Measurements from ENCODE around the gene SEMA3A.
"Not testable (repeated sequence)": the region's sequence is repeated elsewhere in the genome, so short reads cannot be mapped to it uniquely, and the experiment has no call there.

The SEMA3A gene

GRCh38 chr7:84062489-84062901, 132.1 kb downstream of the SEMA3A start:
- DNase-seq (ENCODE audit: low spot score): not testable (repeated sequence)

- no peak for DNase-seq (ENCODE audit: low spot score)
These were observed 133.8 kb downstream of the SEMA3A start for GRCh38 chr7:84060760-84061261.

- no peak for DNase-seq (ENCODE audit: low spot score)
These were observed 134.6 kb downstream of the SEMA3A start for GRCh38 chr7:84060000-84060399.

GRCh38 chr7:84058311-84059076, 136.1 kb downstream of the SEMA3A start:
- no peak for DNase-seq (ENCODE audit: low spot score)

GRCh38 chr7:84057576-84057975, 137.0 kb downstream of the SEMA3A start:
- no peak for DNase-seq (ENCODE audit: low spot score)

GRCh38 chr7:84055904-84056605, 138.5 kb downstream of the SEMA3A start:
- peak; percentile 9 for DNase-seq (ENCODE audit: low spot score)

DNA sequence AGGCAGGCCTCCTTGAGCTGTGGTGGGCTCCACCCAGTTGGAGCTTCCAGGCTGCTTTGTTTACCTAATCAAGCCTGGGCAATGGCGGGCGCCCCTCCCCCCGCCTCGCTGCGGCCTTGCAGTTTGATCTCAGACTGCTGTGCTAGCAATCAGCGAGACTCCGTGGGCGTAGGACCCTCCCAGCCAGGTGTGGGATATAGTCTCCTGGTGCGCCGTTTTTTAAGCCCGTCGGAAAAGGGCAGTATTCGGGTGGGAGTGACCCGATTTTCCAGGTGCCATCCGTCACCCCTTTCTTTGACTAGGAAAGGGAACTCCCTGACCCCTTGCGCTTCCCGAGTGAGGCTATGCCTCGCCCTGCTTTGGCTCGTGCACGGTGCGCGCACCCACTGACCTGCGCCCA, 139.4 kb downstream of the SEMA3A start:
- DNase-seq (ENCODE audit: low spot score): not testable (repeated sequence)

DNA sequence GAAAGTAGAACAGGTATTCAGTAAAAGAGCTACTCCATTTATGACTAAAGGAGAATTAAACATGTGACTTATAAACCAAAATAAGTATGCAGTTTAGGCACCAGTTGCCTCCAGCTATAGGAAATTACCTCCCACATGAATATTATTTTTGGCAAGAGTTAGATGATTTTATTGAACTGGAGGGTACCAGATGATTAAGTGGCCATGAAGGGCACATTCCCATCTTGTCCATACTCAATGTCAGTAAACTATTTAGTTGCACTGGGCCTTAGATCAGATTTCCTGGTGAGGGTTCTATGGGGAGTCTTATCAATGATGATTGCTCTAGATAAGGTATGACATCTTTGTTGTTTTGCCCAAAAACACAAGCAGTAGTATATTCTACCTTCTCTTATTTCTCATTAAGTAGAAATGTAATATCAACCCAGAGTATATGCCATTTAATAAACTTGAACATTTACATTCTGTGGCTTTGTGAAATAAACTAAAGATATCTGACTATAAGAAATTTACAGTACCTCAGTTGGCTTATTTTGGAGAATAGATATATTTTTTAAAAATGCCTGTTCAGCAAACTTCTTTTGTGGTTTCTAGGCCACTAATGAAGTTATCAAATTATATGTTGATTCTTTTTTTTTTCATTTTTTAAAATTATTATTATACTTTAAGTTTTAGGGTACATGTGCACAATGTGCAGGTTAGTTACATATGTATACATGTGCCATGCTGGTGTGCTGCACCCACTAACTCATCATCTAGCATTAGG, 145.3 kb downstream of the SEMA3A start:
- no peak for DNase-seq (ENCODE audit: low spot score)

DNA sequence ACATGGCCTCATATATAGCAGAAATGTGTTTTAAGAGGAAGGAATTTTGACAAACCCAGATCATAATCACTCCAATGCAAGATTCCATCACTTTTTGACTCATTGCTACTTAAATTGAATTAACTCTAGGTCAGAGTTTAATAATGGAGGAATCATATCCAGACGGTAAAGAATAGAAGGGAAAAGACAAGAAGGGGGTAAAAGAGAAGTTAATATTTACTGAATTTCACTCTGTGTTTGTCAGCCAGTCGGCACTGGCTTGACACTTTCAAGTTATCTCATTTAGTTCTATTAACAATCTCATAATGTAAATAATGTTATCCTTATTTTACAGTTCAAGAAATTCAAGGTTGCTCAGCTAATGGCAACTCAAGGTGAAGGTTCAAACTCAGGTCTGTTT, 147.5 kb downstream of the SEMA3A start:
- DNase-seq (ENCODE audit: low spot score): no peak

DNA sequence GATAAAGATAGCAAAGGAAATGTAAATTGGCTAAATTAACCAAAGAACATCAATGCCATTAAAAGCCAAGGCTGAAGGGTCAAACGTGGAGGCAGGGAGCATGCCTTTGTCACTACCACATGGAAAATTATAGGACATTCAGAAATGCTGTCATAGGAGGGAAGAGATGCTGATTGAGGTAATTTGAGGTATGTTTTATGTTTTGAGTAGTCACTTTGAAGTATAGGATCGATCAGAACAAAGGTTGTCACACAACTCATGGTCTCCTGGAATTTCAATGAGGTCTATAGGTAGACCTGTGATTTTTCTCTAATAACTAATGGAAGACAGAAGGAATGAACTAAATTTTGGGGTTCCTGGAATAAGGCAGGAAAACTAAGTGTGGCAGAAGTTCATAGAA, 149.8 kb downstream of the SEMA3A start:
- no peak for DNase-seq (ENCODE audit: low spot score)

DNA sequence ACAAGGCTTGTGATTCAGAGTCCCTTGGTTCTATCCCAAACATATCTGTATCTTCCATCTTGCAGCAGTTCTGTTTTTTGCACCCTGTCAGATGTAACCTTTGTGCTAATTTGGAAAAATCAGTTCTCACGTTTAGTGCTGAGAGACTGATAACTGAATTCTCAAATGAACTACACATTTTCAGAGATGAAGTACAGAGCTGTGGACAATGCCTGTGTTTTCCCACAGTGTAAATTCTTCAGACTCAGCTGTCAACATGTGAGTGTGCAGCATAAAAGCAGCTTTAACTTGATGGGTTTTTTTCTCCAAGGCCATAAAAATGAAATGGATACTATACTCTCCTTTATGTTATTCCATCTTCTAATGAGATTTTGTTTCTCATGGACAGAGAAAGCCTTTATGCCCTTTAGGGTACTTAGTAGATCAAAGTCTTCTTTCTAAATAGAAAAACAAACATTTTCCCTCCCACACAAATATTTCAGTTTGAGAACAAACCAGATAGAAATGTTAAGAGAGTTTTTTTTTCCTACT, 150.9 kb downstream of the SEMA3A start:
- no peak for DNase-seq (ENCODE audit: low spot score)

GRCh38 chr7:84042110-84042539, 152.5 kb downstream of the SEMA3A start:
- DNase-seq (ENCODE audit: low spot score): peak; percentile 39

- no peak for DNase-seq (ENCODE audit: low spot score)
These were observed 152.9 kb downstream of the SEMA3A start for GRCh38 chr7:84041649-84042048.

DNA sequence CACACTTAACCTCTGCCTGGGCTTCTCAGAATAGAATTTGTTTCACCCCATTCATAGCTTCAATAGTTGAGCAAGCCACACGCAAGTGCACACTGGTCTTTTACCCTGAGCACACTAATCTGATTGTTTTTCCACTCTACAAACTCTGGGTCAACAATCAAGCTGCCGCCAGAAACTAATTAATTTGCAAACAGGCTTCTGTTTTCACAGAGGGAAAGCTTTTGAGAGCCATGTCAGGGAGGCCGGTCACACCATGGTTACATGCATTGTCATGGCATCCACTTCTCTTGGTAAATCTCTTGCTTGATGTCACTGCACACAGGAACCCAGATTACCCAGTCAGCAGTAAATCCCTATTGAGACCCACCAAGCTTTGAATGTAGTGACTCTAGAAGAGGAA, 154.2 kb downstream of the SEMA3A start:
- no peak for DNase-seq (ENCODE audit: low spot score)

DNA sequence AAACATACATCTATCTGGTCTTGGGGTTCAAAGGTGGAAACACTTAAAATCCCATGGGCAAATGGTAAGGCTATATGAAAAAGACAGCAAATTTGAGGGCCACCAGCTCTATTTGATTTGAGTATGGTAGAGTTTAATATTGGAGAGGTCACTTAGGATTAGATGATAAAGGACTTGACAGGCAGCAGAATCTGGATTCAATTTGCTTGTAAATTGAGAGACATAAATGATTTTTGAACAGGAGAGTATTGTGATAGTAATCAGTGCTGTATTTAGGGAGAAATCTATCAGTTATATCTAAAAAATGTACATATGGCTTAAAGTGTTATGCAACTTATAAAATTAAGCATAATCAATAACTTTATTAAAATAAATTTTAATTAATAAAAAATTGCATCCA, 155.2 kb downstream of the SEMA3A start:
- DNase-seq (ENCODE audit: low spot score): no peak

DNA sequence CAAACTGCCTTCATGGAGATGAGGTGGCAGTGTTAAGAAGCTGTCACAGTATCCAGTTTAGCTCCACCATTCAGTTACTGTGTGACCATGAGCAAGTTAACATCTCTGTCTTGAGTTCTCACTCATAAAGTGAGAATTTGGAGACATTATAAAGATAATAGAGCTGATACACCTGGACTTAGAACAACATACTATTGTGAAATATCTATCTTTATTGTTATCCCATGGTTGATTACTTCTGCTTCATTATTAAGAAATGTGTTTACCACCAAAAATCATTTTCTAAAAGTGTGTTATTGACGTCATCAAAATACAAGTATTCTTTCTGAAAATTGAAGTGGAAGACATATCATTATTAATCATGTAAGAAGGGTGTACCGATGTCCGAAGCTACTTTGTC, 166.9 kb downstream of the SEMA3A start:
- DNase-seq (ENCODE audit: low spot score): no peak

DNA sequence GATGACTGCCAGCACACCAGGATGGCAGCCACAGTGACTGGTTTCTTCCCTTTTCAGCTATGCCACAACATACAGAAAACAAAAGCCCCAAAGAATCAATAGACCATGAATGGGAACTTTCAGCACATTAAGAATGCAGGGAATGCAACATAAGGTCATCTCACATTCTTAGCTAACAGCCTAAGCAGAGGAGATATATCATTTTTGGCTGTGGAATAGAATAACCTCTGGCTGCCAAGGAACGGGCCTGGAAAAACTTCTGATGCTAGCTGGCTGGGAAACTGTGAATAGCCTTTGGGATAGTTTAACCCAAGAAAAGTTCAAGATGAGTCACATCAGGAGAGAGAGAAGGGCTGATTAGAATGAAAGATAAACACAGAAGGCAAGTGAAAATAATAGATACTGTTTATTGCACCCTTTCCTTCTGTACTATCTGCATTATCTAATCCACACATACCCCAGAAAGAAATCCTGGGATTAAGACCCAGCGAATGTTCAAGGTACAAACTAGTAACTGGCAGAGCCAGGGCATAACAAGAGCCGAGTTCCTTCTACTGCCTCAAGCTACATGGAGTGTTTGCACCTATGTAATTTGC, 169.2 kb downstream of the SEMA3A start:
- DNase-seq (ENCODE audit: low spot score): peak; percentile 81

GRCh38 chr7:84022684-84023308, 171.8 kb downstream of the SEMA3A start:
- no peak for DNase-seq (ENCODE audit: low spot score)

DNA sequence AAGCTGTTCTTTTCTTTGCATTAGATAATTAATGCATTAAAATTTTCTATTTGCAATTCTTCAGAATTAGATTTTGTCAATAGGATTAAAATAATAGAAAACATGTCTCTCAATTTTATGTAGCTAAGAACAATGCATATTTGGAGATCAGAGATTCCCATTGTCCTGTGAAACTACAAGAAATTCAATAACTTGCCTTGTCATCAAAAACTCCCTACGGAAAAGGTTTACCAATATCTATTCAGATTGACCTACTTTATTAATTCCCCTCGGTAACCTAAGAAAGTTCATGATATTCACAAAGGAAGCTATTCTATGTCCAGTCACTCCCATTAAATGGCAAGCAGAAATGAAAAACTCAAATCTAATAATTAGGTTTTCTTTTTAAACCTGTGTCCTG, 172.6 kb downstream of the SEMA3A start:
- DNase-seq (ENCODE audit: low spot score): no peak

DNA sequence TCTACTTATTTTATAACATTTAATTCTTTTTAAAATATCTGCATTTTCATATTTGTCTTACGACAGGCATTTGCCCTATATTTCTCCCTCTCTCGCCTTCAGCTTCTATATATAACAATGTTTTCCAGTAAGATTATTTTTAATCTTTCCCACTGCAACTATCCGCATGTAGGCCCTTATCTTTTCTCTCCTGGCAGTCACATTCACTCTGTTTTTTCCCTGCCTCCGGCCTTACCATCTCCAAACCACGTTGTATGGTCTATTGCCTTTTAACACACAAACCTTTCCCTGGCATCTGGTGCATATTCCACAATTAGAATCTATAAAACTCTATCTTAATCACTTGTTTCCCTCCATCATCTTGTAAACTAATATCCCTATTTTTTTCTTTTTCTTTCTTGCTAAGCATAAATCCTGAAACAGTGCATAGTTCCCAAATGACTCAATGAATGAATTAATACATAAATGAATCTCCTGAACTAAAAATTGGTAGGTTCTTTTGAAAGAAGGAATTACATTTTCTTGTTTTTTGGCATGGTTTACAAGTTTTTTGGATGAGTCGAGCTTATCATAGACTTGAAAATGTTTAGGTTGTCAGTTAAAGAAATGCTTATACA, 173.2 kb downstream of the SEMA3A start:
- DNase-seq (ENCODE audit: low spot score): no peak

DNA sequence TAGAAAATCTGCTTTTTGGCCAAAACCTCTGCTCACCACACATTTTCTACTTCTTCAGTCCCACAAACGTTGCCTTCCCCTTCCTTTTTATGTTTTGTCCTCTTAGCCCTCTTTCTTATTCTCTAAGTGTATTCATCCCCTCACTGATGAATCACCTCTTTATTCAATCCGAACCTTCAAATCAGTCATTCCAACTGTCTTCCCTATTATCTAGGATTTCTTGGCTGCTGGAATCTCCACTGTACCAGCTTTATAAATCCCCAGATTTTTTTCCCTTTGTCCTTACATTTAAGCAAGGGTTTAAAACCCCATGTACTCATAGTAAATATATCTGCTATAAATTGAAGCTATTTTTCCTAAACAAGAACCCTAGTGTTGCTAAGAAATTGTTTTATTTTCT, 176.9 kb downstream of the SEMA3A start:
- no peak for DNase-seq (ENCODE audit: low spot score)

All from AG20443 (cell line).